IPS DF 6.9 (cell line): ENCODE data around the gene NME1.
A peak's percentile ranks its signal among the peaks of the same experiment; 100 is the strongest.
"Not testable (repeated sequence)": the region's sequence is repeated elsewhere in the genome, so short reads cannot be mapped to it uniquely, and the experiment has no call there.

ENCODE experiments used
- DNase-seq: peaks from one replicate; pipeline ENCODE4 v3.0.0-alpha.2; 2013; ENCODE audit warnings: low read depth, low spot score
- H3K27ac ChIP-seq: one replicate; pipeline ENCODE4 v1.5.1; 2013; ENCODE audit warnings: low read length, control low read depth
- H3K27me3 ChIP-seq: 2 replicates; pipeline ENCODE4 v1.6.1; 2013; ENCODE audit warnings: mild to moderate bottlenecking, low read length; ENCODE audit not compliant: control insufficient read depth, insufficient read depth
- H3K36me3 ChIP-seq: 2 replicates; pipeline ENCODE4 v1.6.1; 2013; ENCODE audit warnings: low read length; ENCODE audit not compliant: control insufficient read depth, insufficient read depth
- H3K4me1 ChIP-seq: 2 replicates; pipeline ENCODE4 v1.6.1; 2013; ENCODE audit warnings: low read length; ENCODE audit not compliant: control insufficient read depth, insufficient read depth
- H3K4me3 ChIP-seq: 2 replicates; pipeline ENCODE4 v1.5.1; 2013; ENCODE audit warnings: mild to moderate bottlenecking, low read length
- H3K9me3 ChIP-seq: 2 replicates; pipeline ENCODE4 v1.6.1; 2013; ENCODE audit warnings: low read length, inconsistent platforms; ENCODE audit not compliant: control insufficient read depth, insufficient read depth
- WGBS: extraction: QIAGEN DNeasy Blood & Tissue Kit; methylation state at CpG from one replicate; pipeline ENCODE4 v1.1.7; 2013; ENCODE audit warnings: mixed read lengths, missing lambda C conversion rate; ENCODE audit not compliant: insufficient read length, insufficient coverage; 5-methylcytosine and 5-hydroxymethylcytosine counted together

NME1 gene

GRCh38 chr17:51153210-51154072, at the start of gene NME1:
NME1 (plus strand) TSS chr17:51153559; CDS start chr17:51155655, 2,096 bp downstream.
- H3K4me3 ChIP-seq: peak within 1 kb of the TSS; percentile 59; the same call in 1 of the 2 replicates
- WGBS: no CpG with 5 or more reads among the region's 60 CpGs
- H3K9me3 ChIP-seq: no peaks in the 10 kb centered on the region
- H3K27ac ChIP-seq: no peak within 1 kb of the TSS
- H3K27me3 ChIP-seq: no peaks in the 10 kb centered on the region
- no peaks in the 10 kb centered on the region for H3K4me1 ChIP-seq
- H3K36me3 ChIP-seq: no peaks in the 10 kb centered on the region; the same call in 1 of the 2 replicates
- peak; percentile 95 for DNase-seq

DNA sequence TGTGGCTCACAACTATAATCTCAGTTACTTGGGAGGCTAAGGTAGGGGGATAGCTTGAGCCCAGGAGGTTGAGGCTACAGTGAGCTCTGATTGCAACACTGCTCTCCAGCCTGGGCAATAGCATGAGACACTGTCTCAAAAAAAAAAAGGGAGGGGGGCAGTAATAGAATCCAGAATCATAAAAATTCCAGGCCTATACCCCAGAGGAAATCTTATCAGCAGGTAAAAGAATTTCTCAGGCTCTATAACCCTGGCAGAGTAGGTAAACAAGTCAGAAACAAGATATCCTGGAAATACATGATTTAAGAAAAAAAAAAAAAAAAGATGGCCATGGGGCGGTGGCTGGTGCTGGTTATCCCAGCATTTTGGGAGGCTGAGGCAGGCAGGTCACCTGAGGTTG, 45.6 kb upstream of the NME1 start:
- WGBS: no CpG with 5 or more reads among the region's 1 CpG
- DNase-seq: no peak
- Histone ChIP-seq H3K36me3 (no peaks in the 10 kb centered on the region), H3K27ac (no peak overlapping the region), H3K9me3 (no peaks in the 10 kb centered on the region), H3K4me1 (no peaks in the 10 kb centered on the region), H3K27me3 (no peaks in the 10 kb centered on the region), H3K4me3 (no peak overlapping the region)

- not testable (repeated sequence) for H3K27ac ChIP-seq, H3K9me3 ChIP-seq, H3K36me3 ChIP-seq, DNase-seq, H3K4me3 ChIP-seq, H3K27me3 ChIP-seq, H3K4me1 ChIP-seq
- no CpG with 5 or more reads among the region's 16 CpGs for WGBS
Observed at GRCh38 chr17:51112303-51113222, 40.8 kb upstream of the NME1 start.

DNA sequence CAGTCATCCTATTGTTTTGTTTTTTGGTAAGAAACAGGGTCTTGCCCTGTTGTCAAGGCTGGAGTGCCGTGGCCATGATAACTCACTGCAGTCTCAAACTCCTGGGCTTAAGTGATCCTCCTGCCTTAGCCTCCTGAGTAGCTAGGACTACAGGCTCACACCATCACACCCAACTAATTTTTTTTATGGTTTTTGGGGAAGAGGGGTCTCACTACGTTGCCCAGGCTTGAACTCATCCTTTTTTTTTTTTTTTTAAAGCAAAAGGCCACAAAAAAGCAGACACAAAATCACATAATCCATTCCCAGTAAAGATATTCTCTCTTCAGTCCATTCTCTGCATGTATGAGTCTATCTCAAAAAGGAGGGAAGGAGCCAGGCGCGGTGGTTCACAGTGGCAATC, 38.2 kb upstream of the NME1 start:
- no peak for DNase-seq
- Histone ChIP-seq H3K36me3 (no peaks in the 10 kb centered on the region), H3K9me3 (no peaks in the 10 kb centered on the region), H3K27ac (no peak overlapping the region), H3K27me3 (no peaks in the 10 kb centered on the region), H3K4me3 (no peak overlapping the region), H3K4me1 (no peaks in the 10 kb centered on the region)
- WGBS: no CpG with 5 or more reads among the region's 4 CpGs

DNA sequence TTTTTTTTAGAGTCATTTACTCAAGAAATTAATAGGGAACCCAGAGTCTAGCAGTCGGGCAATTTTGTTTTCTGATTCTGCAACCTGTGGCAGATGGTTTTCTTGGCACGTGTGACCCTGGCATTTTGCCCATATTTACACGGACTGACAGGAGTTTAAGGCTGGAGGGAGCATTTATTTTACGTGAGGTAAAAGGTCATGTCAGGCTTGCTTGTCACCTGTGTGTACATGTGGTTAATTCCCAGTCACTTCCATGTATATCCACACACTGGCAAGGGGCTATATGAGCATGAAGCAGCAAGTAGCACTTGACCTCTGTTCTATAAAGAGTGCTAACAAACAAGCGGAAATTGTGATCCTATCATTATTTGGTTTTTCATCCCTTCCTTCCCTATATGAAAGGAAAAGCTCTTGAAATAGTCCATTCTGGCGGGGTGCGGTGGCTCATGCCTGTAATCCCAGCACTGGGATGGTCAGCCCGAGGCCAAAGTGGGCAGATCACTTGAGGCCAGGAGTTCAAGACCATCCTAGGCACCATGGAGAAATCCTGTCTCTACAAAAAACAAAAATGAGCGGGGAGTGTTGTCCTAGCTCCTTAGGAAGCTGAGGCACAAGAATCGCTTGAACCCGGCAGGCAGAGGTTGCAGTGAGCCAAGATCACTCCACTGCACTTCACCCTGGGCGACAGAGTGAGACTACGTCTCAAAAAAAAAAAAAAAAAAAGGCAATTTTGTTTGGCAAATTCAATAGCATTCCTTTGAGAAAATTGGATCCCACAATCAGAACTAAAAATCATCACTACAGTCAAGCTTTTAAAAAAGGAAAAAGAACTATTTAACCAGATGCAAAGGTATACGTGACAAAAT, 34.8 kb upstream of the NME1 start:
- Histone ChIP-seq H3K27me3 (no peaks in the 10 kb centered on the region), H3K36me3 (no peaks in the 10 kb centered on the region), H3K27ac (no peak overlapping the region), H3K9me3 (no peaks in the 10 kb centered on the region), H3K4me1 (no peaks in the 10 kb centered on the region), H3K4me3 (no peak overlapping the region)
- DNase-seq: no peak
- WGBS: no CpG with 5 or more reads among the region's 14 CpGs

GRCh38 chr17:51119415-51120356, 33.7 kb upstream of the NME1 start:
- no peak for DNase-seq
- no peaks in the 10 kb centered on the region for H3K36me3 ChIP-seq
- no peak overlapping the region for H3K27ac ChIP-seq
- H3K27me3 ChIP-seq: no peaks in the 10 kb centered on the region
- H3K4me1 ChIP-seq: no peaks in the 10 kb centered on the region
- peak overlapping the region; percentile 79 for H3K4me3 ChIP-seq
- WGBS: no CpG with 5 or more reads among the region's 49 CpGs
- H3K9me3 ChIP-seq: no peaks in the 10 kb centered on the region

DNA sequence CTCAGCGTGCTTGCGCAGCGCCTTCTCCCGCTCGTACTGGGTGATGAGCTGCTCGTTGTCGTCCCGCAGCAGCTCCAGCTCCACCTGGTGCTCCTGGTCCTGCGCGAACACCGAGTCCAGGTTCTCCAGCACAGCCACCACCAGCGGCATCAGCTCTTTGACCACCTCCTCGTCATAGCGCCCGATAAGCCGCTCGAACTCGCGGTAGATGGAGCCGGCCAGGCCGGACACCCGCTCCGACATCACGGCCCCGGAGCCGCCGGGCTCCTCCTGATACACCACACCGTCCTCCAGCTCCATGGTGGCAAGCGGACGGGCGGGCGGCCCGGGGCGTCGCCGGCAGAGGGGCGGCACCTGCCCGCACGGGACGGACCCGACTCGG, 33.0 kb upstream of the NME1 start:
- Histone ChIP-seq H3K9me3 (no peaks in the 10 kb centered on the region), H3K36me3 (no peaks in the 10 kb centered on the region), H3K4me3 (peak overlapping the region; percentile 79), H3K27me3 (no peaks in the 10 kb centered on the region), H3K27ac (no peak overlapping the region), H3K4me1 (no peaks in the 10 kb centered on the region)
- no CpG with 5 or more reads among the region's 42 CpGs for WGBS
- DNase-seq: no peak

GRCh38 chr17:51120739-51121619, 32.4 kb upstream of the NME1 start, which contains the start of gene SPAG9:
SPAG9 (minus strand) TSS chr17:51120868; CDS start chr17:51120656, 212 bp downstream.
- Histone ChIP-seq H3K36me3 (no peaks in the 10 kb centered on the region), H3K27ac (no peak within 1 kb of the TSS), H3K9me3 (no peaks in the 10 kb centered on the region), H3K4me3 (peak within 1 kb of the TSS; percentile 82), H3K4me1 (no peaks in the 10 kb centered on the region), H3K27me3 (no peaks in the 10 kb centered on the region)
- no CpG with 5 or more reads among the region's 68 CpGs for WGBS
- peak; percentile 58 for DNase-seq
